ENCODE results near the gene HCFC1R1. TPM values are rescaled to one million over a fixed set of nuclear protein-coding genes. Genes with fewer than 3 reads are reported as not detected.
"Not testable (repeated sequence)": the region's sequence is repeated elsewhere in the genome, so short reads cannot be mapped to it uniquely, and the experiment has no call there.

Gene HCFC1R1
- polyA plus RNA-seq, 3 donors = 50.7 to 66.1 (median 57.1) TPM

- no peak for DNase-seq (ENCODE audit: low read depth in 3 of 3, low spot score in 2 of 3)
These were observed 33.7 kb upstream of the HCFC1R1 start for GRCh38 chr16:3057181-3058138.

- no peak for DNase-seq (ENCODE audit: low read depth in 3 of 3, low spot score in 2 of 3)
These were observed 32.8 kb upstream of the HCFC1R1 start for GRCh38 chr16:3056336-3057180.

- not testable (repeated sequence) for DNase-seq (ENCODE audit: low read depth in 3 of 3, low spot score in 2 of 3)
These were observed 32.0 kb upstream of the HCFC1R1 start for GRCh38 chr16:3055734-3056115.

GRCh38 chr16:3054965-3055733 is 31.4 kb upstream of the HCFC1R1 start:
- no peak for DNase-seq (ENCODE audit: low read depth in 3 of 3, low spot score in 2 of 3)

GRCh38 chr16:3053330-3053710 is 29.6 kb upstream of the HCFC1R1 start:
- DNase-seq (ENCODE audit: low read depth in 3 of 3, low spot score in 2 of 3) = not testable (repeated sequence)

- DNase-seq (ENCODE audit: low read depth in 3 of 3, low spot score in 2 of 3) = not testable (repeated sequence)
These were observed 29.0 kb upstream of the HCFC1R1 start for GRCh38 chr16:3052571-3053329.

GRCh38 chr16:3051494-3051893 is 27.8 kb upstream of the HCFC1R1 start:
- DNase-seq (ENCODE audit: low read depth in 3 of 3, low spot score in 2 of 3) = no peak

- DNase-seq (ENCODE audit: low read depth in 3 of 3, low spot score in 2 of 3) = no peak
These were observed 27.3 kb upstream of the HCFC1R1 start for GRCh38 chr16:3051009-3051408.

- no peak for DNase-seq (ENCODE audit: low read depth in 3 of 3, low spot score in 2 of 3)
These were observed 26.7 kb upstream of the HCFC1R1 start for GRCh38 chr16:3050487-3050886.

- no peak for DNase-seq (ENCODE audit: low read depth in 3 of 3, low spot score in 2 of 3)
These were observed 26.3 kb upstream of the HCFC1R1 start for GRCh38 chr16:3049921-3050481.

- DNase-seq (ENCODE audit: low read depth in 3 of 3, low spot score in 2 of 3) = no peak
These were observed 23.6 kb upstream of the HCFC1R1 start for GRCh38 chr16:3047387-3047720.

- DNase-seq (ENCODE audit: low read depth in 3 of 3, low spot score in 2 of 3) = no peak
These were observed 23.1 kb upstream of the HCFC1R1 start for GRCh38 chr16:3046641-3047386.

- DNase-seq (ENCODE audit: low read depth in 3 of 3, low spot score in 2 of 3) = no peak
These were observed 22.3 kb upstream of the HCFC1R1 start, which contains the start of gene MMP25 for GRCh38 chr16:3045758-3046640. Gene MMP25, plus strand, starts transcription at chr16:3046561. Its CDS starts 357 bp downstream, at chr16:3046918.

GRCh38 chr16:3044708-3045107 is 21.0 kb upstream of the HCFC1R1 start:
- no peak for DNase-seq (ENCODE audit: low read depth in 3 of 3, low spot score in 2 of 3)

GRCh38 chr16:3042376-3042775 is 18.6 kb upstream of the HCFC1R1 start:
- no peak for DNase-seq (ENCODE audit: low read depth in 3 of 3, low spot score in 2 of 3)

- no peak for DNase-seq (ENCODE audit: low read depth in 3 of 3, low spot score in 2 of 3)
These were observed 15.2 kb upstream of the HCFC1R1 start for GRCh38 chr16:3038896-3039295.

GRCh38 chr16:3038256-3038655 is 14.5 kb upstream of the HCFC1R1 start:
- DNase-seq (ENCODE audit: low read depth in 3 of 3, low spot score in 2 of 3) = no peak

- DNase-seq (ENCODE audit: low read depth in 3 of 3, low spot score in 2 of 3) = no peak
These were observed 13.1 kb upstream of the HCFC1R1 start, which contains the start of gene BICDL2 for GRCh38 chr16:3036726-3037315. Gene BICDL2, minus strand, starts transcription at chr16:3036944. Its CDS starts 1,448 bp downstream, at chr16:3035496.

Measured in right renal cortex interstitium (tissue), 3 donors.